Neuronal stem cell (in vitro differentiated cells): ENCODE measurements around the gene NKIRAS2.

Source experiments
- DNase-seq: peaks from one replicate; pipeline ENCODE4 v3.0.0-alpha.2; 2013; ENCODE audit warnings: low spot score
- H2AFZ ChIP-seq: one replicate; pipeline ENCODE4 v1.6.1; 2013; ENCODE audit warnings: mild to moderate bottlenecking, low read length, inconsistent platforms
- H2AK5ac ChIP-seq: 2 replicates; pipeline ENCODE4 v1.6.1; 2013; ENCODE audit warnings: low read depth, mild to moderate bottlenecking, inconsistent platforms, low read length, moderate library complexity, mixed read lengths
- H2BK120ac ChIP-seq: 2 replicates; pipeline ENCODE4 v1.6.1; 2013; ENCODE audit warnings: low read depth, mild to moderate bottlenecking, inconsistent platforms, low read length, moderate library complexity, mixed read lengths
- H2BK12ac ChIP-seq: one replicate; pipeline ENCODE4 v1.6.1; 2013; ENCODE audit warnings: low read length, inconsistent platforms
- H2BK15ac ChIP-seq: 2 replicates; pipeline ENCODE4 v1.6.1; 2013; ENCODE audit warnings: mild to moderate bottlenecking, low read length, inconsistent platforms, mixed read lengths
- H2BK5ac ChIP-seq: one replicate; pipeline ENCODE4 v1.6.1; 2013; ENCODE audit warnings: inconsistent platforms, mild to moderate bottlenecking, low read length, moderate library complexity
- H3K14ac ChIP-seq: one replicate; pipeline ENCODE4 v1.6.1; 2013; ENCODE audit warnings: low read length, inconsistent platforms
- H3K18ac ChIP-seq: 2 replicates; pipeline ENCODE4 v1.6.1; 2013; ENCODE audit warnings: low read length, inconsistent platforms
- H3K23ac ChIP-seq: 2 replicates; pipeline ENCODE4 v1.6.1; 2013; ENCODE audit warnings: low read depth, mild to moderate bottlenecking, mixed read lengths, low read length, inconsistent platforms; ENCODE audit not compliant: poor library complexity
- H3K27ac ChIP-seq: replicated peaks from 3 replicates; pipeline ENCODE4 v1.5.1; 2013; ENCODE audit warnings: low read length, inconsistent platforms
- H3K27me3 ChIP-seq, 3 experiments: 2 replicates each; pipeline ENCODE4 v1.6.1; 2013; ENCODE audit warnings: low read length in 3 of 3, mild to moderate bottlenecking in 2 of 3, inconsistent platforms in 1 of 3, low read depth in 1 of 3, mixed read lengths in 1 of 3, moderate library complexity in 1 of 3; ENCODE audit not compliant: control insufficient read depth in 3 of 3, insufficient read depth in 3 of 3
- H3K36me3 ChIP-seq, 2 donors: replicated peaks in 1 of 2; 2 replicates each; pipeline ENCODE4 v1.6.1; 2013; ENCODE audit warnings: low read length in 2 of 2; ENCODE audit not compliant: control insufficient read depth in 2 of 2, insufficient read depth in 2 of 2
- H3K4ac ChIP-seq: 2 replicates; pipeline ENCODE4 v1.6.1; 2013; ENCODE audit warnings: inconsistent platforms, mild to moderate bottlenecking, low read length, moderate library complexity
- H3K4me1 ChIP-seq, 2 donors: 1 replicate in 1 of 2; 2 replicates in 1 of 2; pipeline ENCODE4 v1.6.1; 2013; ENCODE audit warnings: low read length in 2 of 2, low read depth in 1 of 2; ENCODE audit not compliant: control insufficient read depth in 2 of 2, insufficient read depth in 1 of 2
- H3K4me2 ChIP-seq: one replicate; pipeline ENCODE4 v1.6.1; 2013; ENCODE audit warnings: mild to moderate bottlenecking, low read length, inconsistent platforms; ENCODE audit not compliant: insufficient read depth, poor library complexity, severe bottlenecking
- H3K4me3 ChIP-seq, 2 donors: 2 replicates each; pipeline ENCODE4 v1.5.1; 2013; ENCODE audit warnings: low read length in 2 of 2, mild to moderate bottlenecking in 2 of 2, inconsistent platforms in 1 of 2, moderate library complexity in 1 of 2
- H3K79me1 ChIP-seq: one replicate; pipeline ENCODE4 v1.6.1; 2013; ENCODE audit warnings: low read depth, mild to moderate bottlenecking, inconsistent platforms, low read length, moderate library complexity
- H3K9ac ChIP-seq: one replicate; pipeline ENCODE4 v1.6.1; 2013; ENCODE audit warnings: mild to moderate bottlenecking, low read depth, low read length, inconsistent platforms; ENCODE audit not compliant: poor library complexity
- H3K9me3 ChIP-seq, 2 donors: replicated peaks in 1 of 2; 2 replicates each; pipeline versions ENCODE3 to v1.6.1; 2013; ENCODE audit warnings: low read length in 2 of 2, mild to moderate bottlenecking in 2 of 2, inconsistent platforms in 1 of 2, low read depth in 1 of 2, mixed read lengths in 1 of 2, moderate library complexity in 1 of 2; ENCODE audit not compliant: control insufficient read depth in 2 of 2, insufficient read depth in 1 of 2
- H4K8ac ChIP-seq: one replicate; pipeline ENCODE4 v1.6.1; 2013; ENCODE audit warnings: low read depth, mild to moderate bottlenecking, inconsistent platforms, low read length, moderate library complexity
- H4K91ac ChIP-seq: one replicate; pipeline ENCODE4 v1.6.1; 2013; ENCODE audit warnings: low read length, low read depth, mild to moderate bottlenecking, inconsistent platforms; ENCODE audit not compliant: poor library complexity
- WGBS, 2 donors: extraction: QIAGEN DNeasy Blood & Tissue Kit; methylation state at CpG; one replicate each; pipeline ENCODE4 v1.1.7; 2013; ENCODE audit warnings: missing lambda C conversion rate in 2 of 2, mixed read lengths in 1 of 2; ENCODE audit not compliant: insufficient read length in 2 of 2, insufficient replicate concordance in 1 of 2; ENCODE audit errors: extremely low coverage in 2 of 2; 5-methylcytosine and 5-hydroxymethylcytosine counted together

The NKIRAS2 gene

DNA sequence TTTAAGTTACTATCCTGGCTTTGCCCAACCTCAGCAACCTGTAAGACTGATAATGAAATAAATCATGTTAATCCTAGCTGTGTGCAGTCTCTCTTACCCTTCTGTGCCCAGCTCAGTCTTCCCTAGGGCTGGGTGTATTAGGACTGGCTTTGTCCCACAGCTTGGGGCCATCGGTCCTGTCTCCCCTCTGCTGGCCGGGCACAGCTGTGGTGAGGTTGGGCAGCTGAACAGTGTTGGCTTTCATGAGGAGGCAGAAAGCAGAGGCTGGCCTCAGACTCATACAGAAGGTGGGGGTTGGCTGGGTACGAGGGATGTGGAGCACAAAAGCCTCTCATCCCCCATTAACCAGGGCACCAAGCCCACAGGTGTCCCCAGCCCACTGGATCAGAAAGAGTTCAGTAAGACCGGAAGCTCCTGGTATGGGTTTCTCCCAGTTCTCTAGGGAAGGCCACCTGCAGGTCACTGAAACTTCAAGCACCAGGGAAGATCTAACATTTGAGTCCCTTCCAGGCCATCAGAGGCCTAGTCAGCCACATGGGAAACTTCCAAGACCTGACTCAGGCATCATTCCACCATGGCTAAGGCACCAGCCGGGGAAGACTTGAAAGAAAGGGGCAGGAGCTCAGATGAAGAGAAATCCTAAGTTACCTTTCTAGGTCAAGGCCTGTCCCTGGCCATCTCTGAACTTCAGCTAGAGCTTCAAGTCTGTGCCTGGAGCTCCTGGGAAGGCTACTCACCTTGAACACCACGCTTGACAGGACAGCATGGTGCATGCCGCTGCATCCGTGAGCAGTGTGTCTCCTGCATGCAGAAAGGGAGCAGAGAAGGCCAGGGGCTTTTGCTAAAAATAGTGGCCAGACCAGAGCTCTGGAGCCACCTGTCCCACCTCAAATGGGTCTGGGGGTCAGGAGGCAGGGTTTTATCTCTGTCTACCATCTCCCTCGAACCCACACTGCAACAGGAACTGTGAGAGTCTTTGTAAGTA, 44.5 kb upstream of the NKIRAS2 start:
- DNase-seq, result no peak
- no CpG with 5 or more reads among the region's 9 CpGs for WGBS, 2 donors

DNA sequence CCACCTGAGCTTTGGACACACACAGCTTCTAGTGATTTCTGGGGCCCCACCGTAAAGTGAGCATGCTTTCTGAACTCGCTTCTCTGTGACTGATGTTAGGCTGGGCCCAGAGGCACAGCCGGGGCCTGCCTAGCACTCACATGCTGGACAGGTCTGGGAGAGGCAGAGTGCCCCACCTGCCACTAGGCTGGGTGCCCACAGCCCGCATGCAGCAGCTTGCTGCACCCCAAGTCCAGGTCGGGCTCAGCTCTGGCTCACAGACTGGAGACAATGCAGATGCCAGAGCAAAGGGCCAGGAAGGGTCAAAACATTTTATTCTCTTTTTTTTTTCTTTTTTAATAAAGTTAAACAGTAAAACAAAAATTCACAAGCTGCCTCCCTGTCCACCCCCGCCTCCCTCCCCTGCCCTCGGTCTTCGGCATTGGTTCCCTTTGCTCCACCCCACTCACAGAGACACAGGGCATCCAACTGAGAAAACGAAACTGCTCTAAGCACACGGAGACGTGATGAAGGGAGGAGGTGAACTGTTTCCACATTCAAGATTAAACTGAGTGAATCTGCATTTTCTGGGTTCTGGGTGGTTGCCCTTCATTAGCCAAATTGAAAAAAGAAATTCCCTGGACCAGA, 43.6 kb upstream of the NKIRAS2 start:
- H3K14ac ChIP-seq, result peak overlapping the region; percentile 21
- H3K79me1 ChIP-seq, result peaks cover 3% of the 10 kb centered on the region
- H2AFZ ChIP-seq, result no peak overlapping the region
- no peak overlapping the region for H3K4me3 ChIP-seq
- no peak overlapping the region for H3K23ac ChIP-seq
- no peak overlapping the region for H2BK15ac ChIP-seq
- WGBS, 2 donors, result no CpG with 5 or more reads among the region's 11 CpGs
- DNase-seq, result no peak
- no peak overlapping the region for H3K27ac ChIP-seq
- H4K8ac ChIP-seq, result no peak overlapping the region
- no peak overlapping the region for H2BK120ac ChIP-seq
- no peak overlapping the region for H3K4ac ChIP-seq
- no peaks in the 10 kb centered on the region for H3K4me1 ChIP-seq
- no peaks in the 10 kb centered on the region for H3K9me3 ChIP-seq
- no peak overlapping the region for H3K18ac ChIP-seq
- H2BK5ac ChIP-seq, result no peak overlapping the region
- peaks cover 66 to 95% of the 10 kb centered on the region in 2 donors for H3K36me3 ChIP-seq
- no peak overlapping the region for H2AK5ac ChIP-seq
- no peaks in the 10 kb centered on the region for H3K27me3 ChIP-seq
- H4K91ac ChIP-seq, result no peak overlapping the region
- no peak overlapping the region for H3K4me2 ChIP-seq
- H3K9ac ChIP-seq, result no peak overlapping the region
- H2BK12ac ChIP-seq, result no peak overlapping the region

More for the DNA sequence above, 44.5 kb upstream of the NKIRAS2 start:
- Histone ChIP-seq H2AFZ (no peak overlapping the region), H3K27ac (no peak overlapping the region), H3K27me3 (no peaks in the 10 kb centered on the region), H3K4me3 (no peak overlapping the region), H2AK5ac (no peak overlapping the region), H3K9ac (no peak overlapping the region), H3K36me3 (peaks cover 66 to 95% of the 10 kb centered on the region in 2 donors), H3K14ac (peak overlapping the region; percentile 21), H2BK120ac (no peak overlapping the region), H2BK12ac (no peak overlapping the region), H3K4ac (no peak overlapping the region), H4K91ac (no peak overlapping the region), H3K4me2 (no peak overlapping the region), H3K4me1 (no peaks in the 10 kb centered on the region), H2BK15ac (no peak overlapping the region), H3K79me1 (peaks cover 3% of the 10 kb centered on the region), H3K23ac (no peak overlapping the region), H3K9me3 (no peaks in the 10 kb centered on the region), H3K18ac (no peak overlapping the region), H4K8ac (no peak overlapping the region), H2BK5ac (no peak overlapping the region)

DNA sequence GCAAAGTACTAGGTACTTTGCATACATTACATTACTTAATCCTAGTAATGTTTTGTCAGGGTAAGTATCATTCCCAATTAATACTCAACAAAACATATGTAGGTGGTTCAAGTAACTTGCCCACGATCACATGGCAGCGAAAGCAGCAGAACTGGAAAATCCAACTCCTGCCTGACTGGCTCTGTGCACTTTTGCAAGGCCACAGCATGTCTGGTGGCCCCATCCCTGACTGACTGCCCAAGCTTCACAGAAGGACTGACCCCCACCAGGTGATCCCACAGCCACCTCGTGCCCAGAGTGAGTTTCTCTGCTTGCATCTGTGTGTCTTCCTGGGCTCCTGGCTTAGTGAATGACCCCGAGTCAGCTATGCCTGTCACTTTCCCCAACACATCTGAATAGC, 41.9 kb upstream of the NKIRAS2 start:
- WGBS, 2 donors, result no CpG with 5 or more reads among the region's 4 CpGs
- no peak overlapping the region for H3K4me3 ChIP-seq
- H4K91ac ChIP-seq, result no peak overlapping the region
- no peaks in the 10 kb centered on the region for H3K27me3 ChIP-seq
- H3K36me3 ChIP-seq, result peaks cover 67 to 96% of the 10 kb centered on the region in 2 donors
- H3K23ac ChIP-seq, result no peak overlapping the region
- H2BK15ac ChIP-seq, result no peak overlapping the region
- H3K27ac ChIP-seq, result no peak overlapping the region
- no peaks in the 10 kb centered on the region for H3K9me3 ChIP-seq
- H3K4ac ChIP-seq, result no peak overlapping the region
- no peak overlapping the region for H3K4me2 ChIP-seq
- H3K4me1 ChIP-seq, result no peaks in the 10 kb centered on the region
- no peak overlapping the region for H2BK120ac ChIP-seq
- H3K14ac ChIP-seq, result no peak overlapping the region
- H3K9ac ChIP-seq, result no peak overlapping the region
- no peak overlapping the region for H4K8ac ChIP-seq
- DNase-seq, result no peak
- no peak overlapping the region for H2AK5ac ChIP-seq
- no peak overlapping the region for H2BK12ac ChIP-seq
- H3K18ac ChIP-seq, result no peak overlapping the region
- no peak overlapping the region for H2BK5ac ChIP-seq
- peaks cover 1% of the 10 kb centered on the region for H3K79me1 ChIP-seq
- no peak overlapping the region for H2AFZ ChIP-seq
